G401 (cell line): Measurements from ENCODE around the gene GPR161. TPM values are rescaled to one million over a fixed set of nuclear protein-coding genes. Genes with fewer than 3 reads are reported as not detected.

Experiments
- DNase-seq: peaks from one replicate; pipeline ENCODE4 v3.0.0-alpha.2; 2015; ENCODE audit warnings: low spot score
- in situ Hi-C: cut with HindIII; loops from 2 replicates; pipeline ENCODE4 v1.10.0; 2016; ENCODE audit warnings: low sequenced_read_pairs, mixed read lengths
- total RNA-seq: library from RNA; depleted of rRNA; stranded (reverse); fragments of >200 nt; shearing (Covaris generic); gene quantifications from 2 replicates; pipeline ENCODE4 v1.2.3, GENCODE V29; 2014

Gene GPR161
- total RNA-seq, 1 experiment from 2014 or later: 5.6 TPM

GRCh38 chr1:168091063-168091462, 45.7 kb downstream of the GPR161 start:
- DNase-seq: no peak
- in situ Hi-C loops: no loop called here

- no peak for DNase-seq
- in situ Hi-C loops: no loop called here
Observed at GRCh38 chr1:168090395-168090794, 46.3 kb downstream of the GPR161 start.

GRCh38 chr1:168089979-168090337, 46.8 kb downstream of the GPR161 start:
- in situ Hi-C loops: no loop called here
- DNase-seq: no peak

GRCh38 chr1:168089326-168089978, 47.3 kb downstream of the GPR161 start:
- in situ Hi-C loops: no loop called here
- DNase-seq: no peak

GRCh38 chr1:168088511-168089325, 48.0 kb downstream of the GPR161 start:
- in situ Hi-C loops: no loop called here
- DNase-seq: no peak

- no peak for DNase-seq
- in situ Hi-C loops: no loop called here
Observed at GRCh38 chr1:168087696-168088095, 49.0 kb downstream of the GPR161 start.

- DNase-seq: no peak
- in situ Hi-C loops: no loop called here
Observed at GRCh38 chr1:168086438-168086837, 50.3 kb downstream of the GPR161 start.

GRCh38 chr1:168085401-168085872, 51.3 kb downstream of the GPR161 start:
- in situ Hi-C loops: no loop called here
- DNase-seq: peak; percentile 25

- DNase-seq: peak; percentile 19
- in situ Hi-C loops: no loop called here
Observed at GRCh38 chr1:168084396-168085231, 52.1 kb downstream of the GPR161 start.

GRCh38 chr1:168083456-168084325, 53.0 kb downstream of the GPR161 start:
- in situ Hi-C loops: no loop called here
- DNase-seq: no peak

- in situ Hi-C loops: no loop called here
- DNase-seq: peak; percentile 75
Observed at GRCh38 chr1:168082008-168082876, 54.5 kb downstream of the GPR161 start.

GRCh38 chr1:168081373-168082007, 55.2 kb downstream of the GPR161 start:
- in situ Hi-C loops: no loop called here
- DNase-seq: no peak

GRCh38 chr1:168079761-168080160, 57.0 kb downstream of the GPR161 start:
- in situ Hi-C loops: no loop called here
- DNase-seq: no peak

- DNase-seq: no peak
- in situ Hi-C loops: no loop called here
Observed at GRCh38 chr1:168069384-168069783, 67.3 kb downstream of the GPR161 start.

GRCh38 chr1:168065506-168065905, 71.2 kb downstream of the GPR161 start:
- in situ Hi-C loops: no loop called here
- no peak for DNase-seq

GRCh38 chr1:168064216-168064615, 72.5 kb downstream of the GPR161 start:
- DNase-seq: no peak
- in situ Hi-C loops: no loop called here

- in situ Hi-C loops: no loop called here
- DNase-seq: no peak
Observed at GRCh38 chr1:168057921-168058320, 78.8 kb downstream of the GPR161 start.

- in situ Hi-C loops: no loop called here
- DNase-seq: no peak
Observed at GRCh38 chr1:168057355-168057754, 79.4 kb downstream of the GPR161 start.
